IMR-90 (cell line): ENCODE data around the gene OR52N2. TPM values are rescaled to one million over a fixed set of nuclear protein-coding genes. Genes with fewer than 3 reads are reported as not detected.

Experiments
- ATAC-seq: fragments of 200-7000 bp; cut with Tn5 transposase; 2 replicates; pipeline ENCODE4 v1.9.1; 2020; ENCODE audit warnings: low read depth, mild to moderate bottlenecking, moderate library complexity
- BruUV-seq: library from RNA; stranded (reverse); fragments of 400-500 nt; replicated peaks from 2 replicates; lab custom pipeline; 2021; lab: Mats Ljungman, UMichigan
- CTCF ChIA-PET: fragments of 300-600 bp; formaldehyde crosslinking; extraction: SDS; loops from one replicate; lab custom pipeline; 2021; ENCODE audit warnings: antibody characterized with exemption; lab: Yijun Ruan, JAX
- POLR2A ChIA-PET: fragments of 300-600 bp; sonication (Branson Sonifier 250); formaldehyde crosslinking; loops from one replicate; lab custom pipeline; 2022; ENCODE audit warnings: antibody characterized with exemption; ENCODE audit not compliant: unreplicated experiment; lab: Charles Lee
- DNase-seq: peaks from one replicate; pipeline ENCODE4 v3.0.0; 2013
- H2AFZ ChIP-seq: replicated peaks from 2 replicates; pipeline ENCODE3; 2013; ENCODE audit warnings: low read length, mild to moderate bottlenecking; ENCODE audit not compliant: poor library complexity
- H2AK5ac ChIP-seq: 2 replicates; pipeline ENCODE4 v1.6.1; 2013; ENCODE audit warnings: low read depth, low read length, inconsistent platforms
- H2AK9ac ChIP-seq: replicated peaks from 2 replicates; pipeline ENCODE3; 2013; ENCODE audit warnings: mild to moderate bottlenecking, low read depth, low read length, moderate library complexity; ENCODE audit not compliant: poor library complexity
- H2BK120ac ChIP-seq: 2 replicates; pipeline ENCODE4 v1.6.1; 2013; ENCODE audit warnings: low read depth, low read length, inconsistent platforms
- H2BK15ac ChIP-seq: 3 replicates; pipeline ENCODE4 v1.6.1; 2013; ENCODE audit warnings: low read depth, low read length, inconsistent platforms
- H2BK20ac ChIP-seq: 2 replicates; pipeline ENCODE4 v1.6.1; 2013; ENCODE audit warnings: low read depth, mild to moderate bottlenecking, inconsistent platforms, low read length, moderate library complexity
- H2BK5ac ChIP-seq: 2 replicates; pipeline ENCODE4 v1.6.1; 2013; ENCODE audit warnings: mild to moderate bottlenecking, low read depth, low read length, inconsistent platforms; ENCODE audit not compliant: poor library complexity, severe bottlenecking
- H3K14ac ChIP-seq: replicated peaks from 2 replicates; pipeline ENCODE4 v1.6.1; 2013; ENCODE audit warnings: low read depth, low read length, inconsistent platforms
- H3K18ac ChIP-seq: 2 replicates; pipeline ENCODE4 v1.6.1; 2013; ENCODE audit warnings: low read depth, low read length, control low read depth
- H3K23ac ChIP-seq: 2 replicates; pipeline ENCODE4 v1.6.1; 2013; ENCODE audit warnings: low read depth, low read length, inconsistent platforms
- H3K27ac ChIP-seq: 2 replicates; pipeline ENCODE4 v1.5.1; 2013; ENCODE audit warnings: mild to moderate bottlenecking, control low read depth, low read length; ENCODE audit not compliant: insufficient read depth
- H3K27me3 ChIP-seq: 2 replicates; pipeline ENCODE4 v1.6.1; 2013; ENCODE audit warnings: low read length; ENCODE audit not compliant: control insufficient read depth, insufficient read depth
- H3K36me3 ChIP-seq: 2 replicates; pipeline ENCODE4 v1.6.1; 2013; ENCODE audit warnings: low read length, mixed read lengths; ENCODE audit not compliant: control insufficient read depth, insufficient read depth
- H3K4ac ChIP-seq: 2 replicates; pipeline ENCODE4 v1.6.1; 2013; ENCODE audit warnings: low read depth, low read length, inconsistent platforms
- H3K4me1 ChIP-seq: 2 replicates; pipeline ENCODE4 v1.6.1; 2013; ENCODE audit warnings: low read length, mixed read lengths; ENCODE audit not compliant: control insufficient read depth, insufficient read depth
- H3K4me2 ChIP-seq: 2 replicates; pipeline ENCODE4 v1.6.1; 2013; ENCODE audit warnings: low read depth, mild to moderate bottlenecking, control low read depth, low read length, moderate library complexity
- H3K4me3 ChIP-seq: 2 replicates; pipeline ENCODE4 v1.5.1; 2013; ENCODE audit warnings: low read depth, mild to moderate bottlenecking, control low read depth, low read length, moderate library complexity; ENCODE audit not compliant: insufficient read depth
- H3K56ac ChIP-seq: 2 replicates; pipeline ENCODE4 v1.6.1; 2013; ENCODE audit warnings: low read length, inconsistent platforms; ENCODE audit not compliant: insufficient read depth; ENCODE audit errors: extremely low read depth
- H3K79me1 ChIP-seq, 2 experiments: 2 replicates each; pipeline ENCODE4 v1.6.1; 2013; ENCODE audit warnings: low read length in 2 of 2, inconsistent platforms in 1 of 2, low read depth in 1 of 2
- H3K9ac ChIP-seq: 2 replicates; pipeline ENCODE4 v1.6.1; 2013; ENCODE audit warnings: low read depth, low read length, control low read depth
- H3K9me1 ChIP-seq: 2 replicates; pipeline ENCODE4 v1.6.1; 2013; ENCODE audit warnings: low read length, inconsistent platforms; ENCODE audit not compliant: insufficient read depth
- H3K9me3 ChIP-seq: 2 replicates; pipeline ENCODE4 v1.6.1; 2013; ENCODE audit warnings: low read length; ENCODE audit not compliant: control insufficient read depth, insufficient read depth
- H4K20me1 ChIP-seq: 2 replicates; pipeline ENCODE4 v1.6.1; 2013; ENCODE audit warnings: low read length, inconsistent platforms; ENCODE audit not compliant: insufficient read depth
- H4K5ac ChIP-seq: 2 replicates; pipeline ENCODE4 v1.6.1; 2013; ENCODE audit warnings: mild to moderate bottlenecking, low read depth, low read length, control low read depth
- H4K8ac ChIP-seq, 2 experiments: 2 replicates each; pipeline ENCODE4 v1.6.1; 2013; ENCODE audit warnings: low read depth in 2 of 2, low read length in 2 of 2, control low read depth in 1 of 2, inconsistent platforms in 1 of 2
- H4K91ac ChIP-seq: 2 replicates; pipeline ENCODE4 v1.6.1; 2013; ENCODE audit warnings: low read depth, low read length, inconsistent platforms; ENCODE audit not compliant: insufficient read depth
- BHLHE40 ChIP-seq: fragments of 150-350 bp; IDR thresholded peaks from 2 replicates; pipeline ENCODE4 v1.6.1; 2016; ENCODE audit warnings: mild to moderate bottlenecking, low read depth, low read length
- CEBPB ChIP-seq: IDR thresholded peaks from 2 replicates; pipeline ENCODE4 v1.6.1; 2012; ENCODE audit warnings: low read depth, low read length, improper control_type of control experiment
- CHD1 ChIP-seq: IDR thresholded peaks from 2 replicates; pipeline ENCODE4 v1.6.1; 2012; ENCODE audit warnings: low read depth, low read length, improper control_type of control experiment
- FOS ChIP-seq: fragments of 150-350 bp; IDR thresholded peaks from 2 replicates; pipeline ENCODE4 v1.6.1; 2016; ENCODE audit warnings: low read depth, low read length
- MAFK ChIP-seq: IDR thresholded peaks from 2 replicates; pipeline ENCODE4 v1.6.1; 2012; ENCODE audit warnings: low read depth, low read length, improper control_type of control experiment
- MAZ ChIP-seq: IDR thresholded peaks from 2 replicates; pipeline ENCODE4 v1.6.1; 2012; ENCODE audit warnings: low read depth, mild to moderate bottlenecking, low read length, improper control_type of control experiment, moderate library complexity, borderline replicate concordance
- MXI1 ChIP-seq: IDR thresholded peaks from 2 replicates; pipeline ENCODE4 v1.6.1; 2012; ENCODE audit warnings: low read depth, mild to moderate bottlenecking, low read length, moderate library complexity, borderline replicate concordance
- NFE2L2 ChIP-seq: fragments of 150-350 bp; IDR thresholded peaks from 2 replicates; pipeline ENCODE4 v1.6.1; 2016; ENCODE audit warnings: low read depth, mild to moderate bottlenecking, low read length
- POLR2A ChIP-seq: IDR thresholded peaks from 2 replicates; pipeline ENCODE4 v1.6.1; 2012; ENCODE audit warnings: mild to moderate bottlenecking, low read depth, low read length
- RAD21 ChIP-seq: IDR thresholded peaks from 2 replicates; pipeline ENCODE4 v1.6.1; 2012; ENCODE audit warnings: low read length, improper control_type of control experiment
- RCOR1 ChIP-seq: IDR thresholded peaks from 2 replicates; pipeline ENCODE4 v1.6.1; 2012; ENCODE audit warnings: mild to moderate bottlenecking, low read length, improper control_type of control experiment; ENCODE audit not compliant: insufficient replicate concordance
- RFX5 ChIP-seq: IDR thresholded peaks from 2 replicates; pipeline ENCODE4 v1.8.0; 2012; ENCODE audit warnings: low read depth, mild to moderate bottlenecking, low read length, moderate library complexity
- SMC3 ChIP-seq: fragments of 150-350 bp; IDR thresholded peaks from 2 replicates; pipeline ENCODE4 v1.6.1; 2016; ENCODE audit warnings: low read depth, mild to moderate bottlenecking, antibody characterized with exemption, low read length, moderate library complexity
- WGBS, 2 experiments: methylation state at CpG; one replicate each; pipeline versions ENCODE4 v1.1.5 to v1.1.7; 2013; ENCODE audit warnings: missing lambda C conversion rate in 2 of 2; ENCODE audit not compliant: insufficient read length in 1 of 2; ENCODE audit errors: extremely low coverage in 2 of 2; 5-methylcytosine and 5-hydroxymethylcytosine counted together
- dilution Hi-C: fragments of 300-500 bp; cut with HindIII; formaldehyde crosslinking; loops from one replicate; pipeline ENCODE4 v1.14.3; 2018; ENCODE audit warnings: low sequenced_read_pairs; ENCODE audit not compliant: unreplicated experiment
- in situ Hi-C: fragments of 300-500 bp; cut with MboI; formaldehyde crosslinking; loops from 3 replicates; pipeline ENCODE4 v1.14.3; 2019; ENCODE audit warnings: low sequenced_read_pairs, inconsistent platforms, mixed read lengths
- intact Hi-C: fragments of 100-400 bp; cut with micrococcal nuclease; formaldehyde crosslinking; loops from 2 replicates; pipeline ENCODE4 v1.10.0; 2022
- polyA plus RNA-seq, 3 experiments: library from polyadenylated mRNA; depleted of rRNA; stranded (reverse); fragments of >200 nt; gene quantifications; 2 replicates each; pipeline ENCODE4 v1.2.3, GENCODE V29; 2012; ENCODE audit warnings: low replicate concordance in 1 of 3
- total RNA-seq: library from RNA; depleted of rRNA; stranded (reverse); fragments of >200 nt; gene quantifications from 2 replicates; pipeline ENCODE4 v1.2.3, GENCODE V29; 2012
- TF ChIP-seq, protein P1 (sequence below): fragments of 150-350 bp; IDR thresholded peaks from 2 replicates; pipeline ENCODE4 v1.6.1; 2017; ENCODE audit warnings: mild to moderate bottlenecking, antibody characterized with exemption, low read length, low read depth
- TF ChIP-seq, protein P2 (sequence below): conservative IDR thresholded peaks from 2 replicates; pipeline ENCODE4 v1.5.1; 2012; ENCODE audit warnings: mild to moderate bottlenecking, low read depth, low read length, improper control_type of control experiment
- TF ChIP-seq, protein P3 (sequence below): fragments of 150-350 bp; IDR thresholded peaks from 2 replicates; pipeline ENCODE4 v1.6.1; 2016; ENCODE audit warnings: low read depth, mild to moderate bottlenecking, low read length, moderate library complexity, borderline replicate concordance

OR52N2 gene
- total and polyA plus RNA-seq, 2 of the 4 experiments (the other 2 are of a cell fraction) = not detected

DNA sequence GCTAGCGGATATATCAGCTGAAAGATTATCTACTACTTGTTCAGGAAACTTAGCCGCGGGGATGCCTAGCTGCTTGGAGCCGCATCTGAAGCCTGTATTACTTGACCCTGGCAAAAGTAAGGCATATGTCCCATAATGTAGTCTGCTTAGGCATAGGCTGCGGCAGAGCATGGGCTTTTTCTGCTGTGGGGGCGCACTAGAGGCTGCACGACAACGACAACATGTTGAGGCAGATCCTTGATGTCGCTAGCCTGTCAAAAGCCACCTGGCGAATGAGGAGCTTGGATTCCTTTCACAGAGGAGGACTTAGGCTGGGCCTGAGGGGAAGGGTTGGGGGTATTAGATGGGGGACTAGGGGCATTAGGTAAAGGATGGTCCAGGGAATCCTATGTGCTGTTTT is 1.1 kb upstream of the OR52N2 start:
- H3K27me3 ChIP-seq = peaks cover 7% of the 10 kb centered on the region
- WGBS, 2 experiments = 49% methylated on average over 4 of the region's 10 CpGs; no CpG with 5 or more reads in 1 of the 2 experiments
- no peaks in the 10 kb centered on the region for H3K4me1 ChIP-seq
- DNase-seq (no peak), ATAC-seq (no peak)
- H3K9me3 ChIP-seq = no peaks in the 10 kb centered on the region
- no peak overlapping the region for H2BK120ac ChIP-seq
- intact Hi-C loops = loop anchor here (5.0 to 10.0 kb wide), 3 partner anchors 555 to 1623 kb away; no protein-coding TSS in a partner anchor
- no peak overlapping the region for H2BK20ac ChIP-seq
- no peak overlapping the region for H2AK9ac ChIP-seq
- no peaks in the 10 kb centered on the region for H3K36me3 ChIP-seq
- H2AK5ac ChIP-seq = no peak overlapping the region
- H2BK15ac ChIP-seq = no peak overlapping the region
- BruUV-seq = no TSS peak
- peak overlapping the region; percentile 32 for H2AFZ ChIP-seq
- no peaks in the 10 kb centered on the region for H3K79me1 ChIP-seq
- H3K14ac ChIP-seq = no peak overlapping the region
- no peaks in the 10 kb centered on the region for H3K9me1 ChIP-seq
- H3K9ac ChIP-seq = no peak overlapping the region
- TF ChIP-seq RFX5 (no peak), BHLHE40 (no peak), NFE2L2 (no peak), RCOR1 (no peak), CHD1 (no peak), POLR2A (no peak), RAD21 (no peak), MXI1 (no peak), SMC3 (no peak), FOS (no peak), CEBPB (no peak), MAZ (no peak), MAFK (no peak)
- TF ChIP-seq, protein P1, sequence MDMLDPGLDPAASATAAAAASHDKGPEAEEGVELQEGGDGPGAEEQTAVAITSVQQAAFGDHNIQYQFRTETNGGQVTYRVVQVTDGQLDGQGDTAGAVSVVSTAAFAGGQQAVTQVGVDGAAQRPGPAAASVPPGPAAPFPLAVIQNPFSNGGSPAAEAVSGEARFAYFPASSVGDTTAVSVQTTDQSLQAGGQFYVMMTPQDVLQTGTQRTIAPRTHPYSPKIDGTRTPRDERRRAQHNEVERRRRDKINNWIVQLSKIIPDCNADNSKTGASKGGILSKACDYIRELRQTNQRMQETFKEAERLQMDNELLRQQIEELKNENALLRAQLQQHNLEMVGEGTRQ = no peak
- TF ChIP-seq, protein P2, sequence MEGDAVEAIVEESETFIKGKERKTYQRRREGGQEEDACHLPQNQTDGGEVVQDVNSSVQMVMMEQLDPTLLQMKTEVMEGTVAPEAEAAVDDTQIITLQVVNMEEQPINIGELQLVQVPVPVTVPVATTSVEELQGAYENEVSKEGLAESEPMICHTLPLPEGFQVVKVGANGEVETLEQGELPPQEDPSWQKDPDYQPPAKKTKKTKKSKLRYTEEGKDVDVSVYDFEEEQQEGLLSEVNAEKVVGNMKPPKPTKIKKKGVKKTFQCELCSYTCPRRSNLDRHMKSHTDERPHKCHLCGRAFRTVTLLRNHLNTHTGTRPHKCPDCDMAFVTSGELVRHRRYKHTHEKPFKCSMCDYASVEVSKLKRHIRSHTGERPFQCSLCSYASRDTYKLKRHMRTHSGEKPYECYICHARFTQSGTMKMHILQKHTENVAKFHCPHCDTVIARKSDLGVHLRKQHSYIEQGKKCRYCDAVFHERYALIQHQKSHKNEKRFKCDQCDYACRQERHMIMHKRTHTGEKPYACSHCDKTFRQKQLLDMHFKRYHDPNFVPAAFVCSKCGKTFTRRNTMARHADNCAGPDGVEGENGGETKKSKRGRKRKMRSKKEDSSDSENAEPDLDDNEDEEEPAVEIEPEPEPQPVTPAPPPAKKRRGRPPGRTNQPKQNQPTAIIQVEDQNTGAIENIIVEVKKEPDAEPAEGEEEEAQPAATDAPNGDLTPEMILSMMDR = no peak
- TF ChIP-seq, protein P3, sequence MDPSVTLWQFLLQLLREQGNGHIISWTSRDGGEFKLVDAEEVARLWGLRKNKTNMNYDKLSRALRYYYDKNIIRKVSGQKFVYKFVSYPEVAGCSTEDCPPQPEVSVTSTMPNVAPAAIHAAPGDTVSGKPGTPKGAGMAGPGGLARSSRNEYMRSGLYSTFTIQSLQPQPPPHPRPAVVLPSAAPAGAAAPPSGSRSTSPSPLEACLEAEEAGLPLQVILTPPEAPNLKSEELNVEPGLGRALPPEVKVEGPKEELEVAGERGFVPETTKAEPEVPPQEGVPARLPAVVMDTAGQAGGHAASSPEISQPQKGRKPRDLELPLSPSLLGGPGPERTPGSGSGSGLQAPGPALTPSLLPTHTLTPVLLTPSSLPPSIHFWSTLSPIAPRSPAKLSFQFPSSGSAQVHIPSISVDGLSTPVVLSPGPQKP = no peak
- no peak overlapping the region for H4K8ac ChIP-seq
- no peaks in the 10 kb centered on the region for H4K20me1 ChIP-seq
- no peak overlapping the region for H3K4me3 ChIP-seq
- no peak overlapping the region for H3K23ac ChIP-seq
- dilution Hi-C loops = no loop called here
- H3K56ac ChIP-seq = no peak overlapping the region
- no peak overlapping the region for H3K27ac ChIP-seq
- no peak overlapping the region for H3K4me2 ChIP-seq
- H4K91ac ChIP-seq = no peak overlapping the region
- in situ Hi-C loops = no loop called here
- H3K18ac ChIP-seq = no peak overlapping the region
- CTCF ChIA-PET = no interaction called here
- H3K4ac ChIP-seq = no peak overlapping the region
- H4K5ac ChIP-seq = no peak overlapping the region
- POLR2A ChIA-PET = no interaction called here
- H2BK5ac ChIP-seq = no peak overlapping the region
